HuH-7.5 (cell line): ENCODE measurements around the gene PAM.
"Not testable (repeated sequence)": the region's sequence is repeated elsewhere in the genome, so short reads cannot be mapped to it uniquely, and the experiment has no call there.

ENCODE experiments used
- DNase-seq: peaks from one replicate; pipeline ENCODE4 v3.0.0; 2011; ENCODE audit warnings: low spot score

Gene PAM

DNA sequence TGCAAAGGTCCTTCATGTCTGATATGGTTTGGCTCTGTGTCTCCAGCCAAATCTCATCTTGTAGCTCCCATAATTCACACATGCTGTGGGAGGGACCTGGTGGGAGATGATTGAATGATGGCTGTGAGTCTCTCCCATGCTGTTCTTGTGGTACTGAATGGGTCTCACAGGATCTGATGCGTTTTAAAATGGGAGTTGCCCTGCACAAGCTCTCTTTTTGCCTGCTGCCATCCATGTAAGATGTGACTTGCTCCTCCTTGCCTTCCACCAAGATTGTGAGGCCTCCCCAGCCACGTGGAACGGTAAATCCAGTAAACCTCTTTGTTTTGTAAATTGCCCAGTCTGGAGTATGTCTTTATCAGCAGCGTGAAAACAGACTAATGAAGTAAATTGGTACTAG, 318.4 kb downstream of the PAM start:
- DNase-seq, result not testable (repeated sequence)

DNA sequence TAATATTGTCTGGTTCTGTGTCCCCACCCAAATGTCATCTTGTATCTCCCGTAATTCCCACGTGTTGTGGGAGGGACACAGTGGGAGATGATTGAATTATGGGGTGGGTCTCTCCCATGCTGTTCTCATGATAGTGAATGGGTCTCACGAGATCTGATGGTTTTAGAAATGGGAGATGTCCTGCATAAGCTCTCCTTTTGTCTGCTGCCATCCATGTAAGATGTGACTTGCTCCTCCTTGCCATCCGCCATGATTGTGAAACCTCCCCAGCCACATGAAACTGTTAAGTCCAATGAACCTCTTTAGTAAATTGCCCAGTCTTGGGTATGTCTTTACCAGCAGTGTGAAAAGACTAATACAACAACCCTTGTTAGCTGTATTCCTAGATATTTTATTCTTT, 320.3 kb downstream of the PAM start:
- no peak for DNase-seq
